ENCODE data around the gene IMMP2L.
"Not testable (repeated sequence)": the region's sequence is repeated elsewhere in the genome, so short reads cannot be mapped to it uniquely, and the experiment has no call there.

The IMMP2L gene

DNA sequence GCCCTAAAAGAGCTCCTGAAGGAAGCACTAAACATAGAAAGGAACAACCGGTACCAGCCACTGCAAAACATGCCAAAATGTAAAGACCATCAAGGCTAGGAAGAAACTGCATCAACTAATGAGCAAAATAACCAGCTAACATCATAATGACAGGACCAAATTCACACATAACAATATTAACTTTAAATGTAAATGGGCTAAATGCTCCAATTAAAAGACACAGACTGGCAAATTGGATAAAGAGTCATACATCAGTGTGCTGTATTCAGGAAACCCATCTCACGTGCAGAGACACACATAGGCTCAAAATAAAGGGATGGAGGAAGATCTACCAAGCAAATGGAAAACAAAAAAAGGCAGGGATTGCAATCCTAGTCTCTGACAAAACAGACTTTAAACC lies 60.5 kb downstream of the IMMP2L start:
- DNase-seq = not testable (repeated sequence)

DNA sequence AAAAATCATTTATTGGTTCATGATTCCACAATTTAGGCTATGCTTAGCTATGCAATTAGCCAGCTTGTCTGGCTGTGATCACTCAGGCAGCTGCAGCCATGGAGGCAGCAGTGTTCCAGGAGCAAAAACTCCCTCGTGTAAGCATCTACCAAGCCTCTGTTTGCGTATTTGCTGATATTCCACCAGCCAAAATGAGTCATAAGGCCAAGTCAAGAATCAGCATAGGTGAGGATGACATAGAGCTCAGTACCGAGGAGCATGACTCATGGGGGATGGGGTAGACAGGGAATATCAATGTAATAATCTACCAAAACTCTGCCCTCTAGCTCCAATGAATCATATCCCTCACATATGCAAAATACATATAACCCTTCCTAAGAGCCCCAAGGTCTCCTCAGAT lies 63.3 kb downstream of the IMMP2L start:
- no peak for DNase-seq

DNA sequence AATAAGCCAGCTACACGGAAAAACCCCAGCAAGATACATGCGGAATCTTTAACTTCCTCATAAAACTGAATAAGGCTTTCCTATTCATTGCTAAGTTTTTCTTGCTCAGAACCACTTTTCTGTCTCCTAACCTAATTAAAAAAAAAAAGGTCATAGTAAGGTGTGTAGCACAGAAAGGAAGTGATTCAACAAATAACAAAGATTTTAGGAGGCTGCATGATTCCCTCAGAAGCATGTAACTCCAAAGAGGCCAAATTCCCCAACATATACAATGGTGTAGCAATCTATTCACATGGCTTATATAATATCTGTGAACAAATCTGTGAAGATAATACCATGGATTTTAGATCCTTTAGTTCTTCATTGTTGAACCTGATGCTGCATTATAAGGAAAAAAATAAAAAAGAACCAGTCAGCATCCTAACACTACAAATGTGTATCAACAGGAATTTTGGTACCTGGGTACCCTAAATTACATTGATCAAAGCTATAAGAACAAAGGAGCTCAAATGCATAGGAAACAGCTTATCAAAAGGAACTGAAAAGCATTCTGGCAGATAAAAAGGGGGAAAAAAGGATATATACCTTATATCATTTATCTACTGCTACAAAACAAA lies 63.8 kb downstream of the IMMP2L start:
- DNase-seq = no peak

DNA sequence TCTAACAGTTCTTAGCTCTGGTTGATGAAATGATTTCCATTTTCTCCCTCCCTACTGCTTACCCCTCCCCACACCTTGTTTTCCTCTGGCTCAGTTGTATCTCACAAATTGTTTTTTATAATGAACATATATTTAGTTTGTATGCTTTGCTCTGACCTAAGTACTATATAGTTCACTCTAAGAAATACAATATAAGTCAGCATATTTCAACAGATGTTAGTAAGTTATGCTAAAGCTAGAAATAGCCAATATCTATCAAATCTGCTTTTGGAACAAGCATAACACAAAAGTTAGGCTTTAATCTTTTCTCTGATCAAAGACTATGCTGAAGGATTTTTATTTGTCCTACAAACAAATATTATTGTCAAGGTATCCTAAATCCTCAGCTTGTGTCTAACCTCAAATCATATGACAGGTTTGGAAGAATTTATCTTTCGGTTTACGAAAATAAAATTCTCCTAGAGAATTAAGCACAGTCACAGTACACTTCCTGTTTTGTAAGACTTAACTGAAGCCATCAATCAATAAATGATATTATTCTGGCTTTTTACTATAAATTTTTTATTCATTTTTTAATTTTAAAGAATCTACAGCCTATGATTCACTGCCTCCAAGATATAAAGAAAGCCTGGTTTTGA lies 67.0 kb downstream of the IMMP2L start:
- DNase-seq = no peak

DNA sequence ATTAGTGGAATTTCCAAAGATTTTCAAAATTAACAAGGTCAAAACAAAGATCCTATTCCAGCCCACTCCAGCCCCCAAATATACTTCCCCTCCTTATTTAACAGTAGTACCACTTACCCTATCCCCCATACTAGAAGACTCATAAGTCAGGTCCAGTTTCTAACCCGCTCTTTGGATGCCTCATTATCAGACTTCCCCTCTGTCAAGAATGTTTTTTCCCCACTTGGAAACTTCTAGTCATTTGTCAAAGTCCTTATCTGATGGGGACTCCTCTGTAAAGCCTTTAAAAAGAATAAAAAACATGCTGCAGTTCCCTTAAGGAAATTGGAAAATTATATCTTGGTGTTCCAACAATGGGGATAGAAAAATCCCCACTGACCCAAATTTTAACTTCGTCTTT lies 70.1 kb downstream of the IMMP2L start:
- DNase-seq = no peak

DNA sequence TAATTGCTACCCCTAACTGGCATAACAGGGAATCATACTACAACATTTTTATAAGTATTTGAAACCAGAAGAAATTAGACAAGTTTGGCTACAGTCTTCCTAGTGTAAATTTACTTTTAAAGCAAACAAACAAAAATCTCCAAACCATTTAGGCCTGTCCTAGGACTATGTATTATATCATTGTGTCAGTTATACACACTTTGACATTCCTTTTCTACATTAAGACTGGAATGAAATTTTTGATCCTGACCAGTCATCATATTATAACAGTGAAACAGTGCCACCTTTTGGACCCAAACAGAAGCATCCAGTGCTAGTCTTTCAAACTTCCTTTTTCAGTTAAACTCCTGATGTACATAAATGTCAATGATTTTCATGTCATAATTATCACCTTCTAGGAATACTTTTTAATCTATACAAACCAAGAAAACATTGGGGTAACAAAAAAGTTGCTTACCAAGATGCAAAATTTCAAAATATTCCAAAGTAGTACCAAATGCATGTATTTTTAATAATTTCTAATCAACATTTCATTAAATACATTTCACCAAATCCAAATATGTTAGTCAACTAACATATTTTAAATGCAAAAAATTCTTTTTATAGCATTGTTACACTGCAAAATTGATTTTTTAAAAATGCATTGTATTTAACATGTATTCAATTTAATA lies 75.7 kb downstream of the IMMP2L start:
- DNase-seq = no peak

DNA sequence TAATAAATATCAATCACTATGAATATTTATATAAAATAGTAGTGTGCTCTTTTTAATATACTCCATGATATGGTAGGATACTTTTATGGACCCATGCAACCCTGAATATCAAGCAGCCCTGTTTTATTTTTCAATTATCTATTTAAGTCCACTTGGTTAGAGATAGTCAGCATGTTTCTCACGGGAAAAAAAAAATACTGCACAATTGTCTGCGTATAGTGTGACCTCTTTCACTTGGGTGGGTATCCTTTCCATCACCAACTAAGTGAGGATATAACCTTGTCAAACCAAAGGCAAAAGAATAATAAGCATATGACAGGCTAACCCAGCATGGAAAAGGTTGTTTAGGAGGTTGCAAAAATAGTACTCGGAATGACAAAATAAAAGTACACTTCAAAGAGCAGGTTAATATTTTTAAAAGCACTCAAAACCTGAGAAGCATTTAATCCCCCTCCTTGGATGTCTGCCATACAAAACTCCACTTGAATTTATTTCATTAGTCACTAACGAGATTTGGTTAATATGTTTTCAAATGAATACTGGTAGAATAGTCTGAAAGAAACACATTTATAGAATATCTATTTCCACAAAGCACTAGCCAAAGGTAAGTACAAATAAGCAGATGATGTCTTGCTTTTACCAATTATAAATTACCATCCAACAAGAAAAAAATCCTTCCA lies 76.5 kb downstream of the IMMP2L start:
- DNase-seq = no peak

DNA sequence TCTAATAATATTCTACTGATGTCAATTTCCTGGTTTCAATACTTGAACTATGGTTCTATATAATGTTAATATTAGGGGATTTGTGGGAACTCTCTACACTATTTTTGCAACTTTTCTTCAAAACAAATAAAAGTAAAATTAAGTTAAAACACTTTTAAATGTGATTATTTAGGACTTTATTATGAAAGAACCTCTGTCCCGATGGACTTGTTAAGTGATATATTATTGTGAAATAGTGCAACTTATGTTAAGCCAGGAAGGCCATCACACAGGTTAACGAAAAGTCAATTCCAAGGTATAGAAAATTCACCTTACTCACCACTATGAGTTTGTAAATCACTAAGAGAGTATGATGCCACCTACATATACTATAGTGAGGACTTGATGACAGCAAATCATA lies 79.2 kb downstream of the IMMP2L start:
- DNase-seq = no peak

DNA sequence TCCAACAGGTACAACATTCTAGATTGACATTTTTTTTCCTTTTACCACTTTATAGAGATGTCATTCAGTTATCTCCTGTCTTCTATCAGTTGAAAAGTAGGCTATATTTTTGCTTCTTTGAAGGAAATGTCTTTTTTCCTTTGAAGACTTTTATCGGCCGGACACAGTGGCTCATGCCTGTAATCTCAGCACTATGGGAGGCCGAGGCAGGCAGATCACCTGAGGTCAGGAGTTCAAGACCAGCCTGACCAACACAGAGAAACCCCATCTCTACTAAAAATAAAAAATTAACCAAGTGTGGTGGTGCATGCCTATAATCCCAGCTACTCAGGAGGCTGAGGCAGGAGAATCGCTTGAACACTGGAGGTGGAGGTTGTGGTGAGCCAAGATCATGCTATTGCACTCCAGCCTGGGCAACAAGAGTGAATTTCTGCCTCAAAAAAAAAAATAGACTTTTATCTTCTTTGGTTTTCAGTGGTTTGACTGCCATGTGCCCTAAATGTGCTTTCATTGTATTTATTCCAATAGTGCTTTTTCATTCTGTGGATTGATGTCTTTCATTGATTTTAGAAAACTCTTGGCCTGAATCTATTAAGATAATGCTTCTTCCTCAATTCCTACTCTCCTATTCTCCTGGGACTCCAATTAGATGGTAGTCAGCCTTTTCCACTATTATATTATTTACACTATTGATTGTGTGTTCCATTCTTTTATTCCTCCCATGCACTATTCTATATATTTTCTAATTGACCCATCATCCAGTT lies 84.6 kb downstream of the IMMP2L start:
- no peak for DNase-seq

DNA sequence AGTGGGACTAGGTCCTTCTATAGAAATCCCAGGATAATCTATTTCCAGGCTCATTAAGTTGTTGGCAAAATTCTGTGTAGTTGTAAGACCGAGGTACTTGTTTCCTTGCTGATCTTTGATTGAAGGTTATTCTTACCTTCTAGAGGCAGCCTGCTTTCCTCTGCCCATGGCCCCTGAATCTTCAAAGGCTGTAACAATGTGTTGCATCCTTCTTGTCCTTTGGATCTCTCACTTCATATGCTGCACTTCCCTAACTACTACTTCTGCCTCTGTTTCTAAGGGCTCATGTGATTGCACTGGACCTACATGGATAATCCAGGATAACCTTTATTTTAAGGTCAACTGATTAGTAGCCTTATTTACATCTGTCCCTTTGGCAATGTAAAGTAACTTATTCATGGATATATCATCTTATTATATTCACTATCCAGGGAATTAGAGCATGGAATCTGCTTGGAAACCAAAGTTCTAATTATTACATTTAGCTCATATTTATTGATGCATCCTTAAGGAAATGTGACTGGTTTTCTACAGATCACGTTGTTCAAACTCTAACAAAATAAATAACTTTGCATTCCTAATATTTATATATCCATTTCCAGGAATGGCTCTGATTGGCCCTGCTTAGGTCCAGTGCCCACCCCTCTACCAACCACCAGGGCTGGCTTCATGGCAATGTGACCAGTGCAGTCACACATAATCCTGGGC lies 85.6 kb downstream of the IMMP2L start:
- DNase-seq = no peak

DNA sequence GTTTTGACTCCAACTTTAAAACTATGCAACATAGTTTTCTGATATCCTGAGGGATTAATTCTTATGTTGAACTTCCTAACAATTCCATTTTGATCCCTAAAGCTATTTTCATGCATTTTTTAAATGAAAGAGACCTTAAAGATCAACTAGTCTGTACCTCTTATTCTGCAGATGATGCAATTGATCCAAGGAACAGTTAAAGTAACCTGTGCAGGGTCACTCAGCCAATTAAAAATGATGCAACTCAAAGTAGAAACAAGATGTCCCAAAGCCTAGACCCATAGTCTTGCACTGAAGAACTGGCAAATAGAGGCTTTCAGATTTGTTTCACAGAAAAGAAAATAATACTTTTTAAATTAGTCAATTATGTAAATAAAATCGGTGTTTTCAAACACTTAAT lies 86.3 kb downstream of the IMMP2L start:
- no peak for DNase-seq

DNA sequence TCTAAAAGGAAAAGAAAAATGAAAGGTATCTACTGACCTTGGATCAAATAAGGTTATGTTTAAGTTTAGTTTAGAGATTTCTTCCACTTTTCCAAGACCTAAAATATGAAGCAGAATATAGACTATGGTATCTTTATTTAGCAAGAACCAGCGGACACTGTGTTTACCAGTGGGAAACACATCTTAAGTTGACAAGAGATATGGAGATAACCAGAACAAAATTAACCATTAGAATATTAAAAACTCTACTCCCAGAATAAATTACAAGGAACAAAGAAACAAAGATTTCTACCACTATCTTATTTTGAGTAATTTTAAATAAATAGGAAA lies 86.9 kb downstream of the IMMP2L start:
- no peak for DNase-seq

DNA sequence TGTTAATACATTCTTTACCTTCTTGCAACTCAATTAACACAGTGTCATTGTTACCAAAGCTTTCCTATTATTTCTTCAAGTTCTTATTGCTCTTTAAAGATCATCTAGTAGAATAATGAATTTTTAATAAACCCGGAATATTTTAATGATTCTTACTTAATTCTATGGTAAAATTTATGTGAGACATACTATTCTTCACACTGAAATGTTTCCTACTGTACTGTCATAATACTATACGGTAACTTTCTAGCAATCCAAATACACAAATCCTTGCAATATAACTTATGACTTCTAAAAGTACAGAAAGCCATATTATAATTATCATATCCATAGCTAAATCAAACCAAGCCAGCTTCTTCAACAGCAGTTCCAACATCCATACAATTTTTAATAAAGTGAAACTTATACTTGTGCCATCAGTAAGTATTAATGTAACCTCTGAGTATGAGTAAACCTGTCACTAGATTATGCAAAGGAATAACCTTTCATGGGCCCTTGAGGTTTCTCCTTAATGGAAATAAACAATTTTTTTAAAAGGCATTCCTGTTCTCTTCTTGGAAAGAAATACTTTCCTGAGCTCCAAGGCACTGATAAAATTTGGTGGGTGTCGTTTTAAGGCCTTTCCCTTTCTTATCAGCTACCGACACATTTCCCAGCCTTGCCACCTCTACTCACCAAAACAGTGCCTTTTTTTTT lies 87.4 kb downstream of the IMMP2L start:
- DNase-seq = no peak

DNA sequence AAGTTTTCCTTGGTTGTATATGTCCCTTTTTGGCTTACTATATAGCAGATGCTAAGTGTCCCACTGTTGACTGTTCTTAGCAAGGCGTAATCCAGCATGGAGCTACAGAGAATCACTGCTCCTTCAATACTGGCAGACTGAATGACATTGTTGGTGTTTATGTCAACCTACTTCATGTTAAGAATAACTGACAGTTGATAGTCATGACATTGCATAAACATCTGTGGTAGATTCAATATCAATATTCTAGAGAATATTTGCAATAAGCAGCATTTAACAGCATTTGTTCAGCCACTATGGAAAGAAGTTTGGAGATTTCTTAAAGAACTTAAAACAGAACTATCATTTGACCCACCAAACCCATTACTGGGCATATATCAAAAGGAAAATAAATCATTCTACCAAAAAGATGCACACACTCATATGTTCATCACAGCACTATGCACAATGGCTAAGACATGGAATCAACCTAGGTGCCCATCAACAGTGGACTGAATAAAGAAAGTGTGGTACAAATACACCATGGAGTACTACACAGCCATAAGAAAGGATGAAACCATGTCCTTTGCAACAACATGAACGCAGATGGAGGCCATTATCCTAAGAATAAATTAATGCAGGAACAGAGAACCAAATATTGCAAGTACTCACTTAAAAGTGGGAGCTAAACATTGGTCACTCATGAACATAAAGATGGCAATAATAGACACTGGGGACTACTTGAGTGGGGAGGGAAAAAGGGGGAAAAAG lies 88.7 kb downstream of the IMMP2L start:
- DNase-seq = no peak

DNA sequence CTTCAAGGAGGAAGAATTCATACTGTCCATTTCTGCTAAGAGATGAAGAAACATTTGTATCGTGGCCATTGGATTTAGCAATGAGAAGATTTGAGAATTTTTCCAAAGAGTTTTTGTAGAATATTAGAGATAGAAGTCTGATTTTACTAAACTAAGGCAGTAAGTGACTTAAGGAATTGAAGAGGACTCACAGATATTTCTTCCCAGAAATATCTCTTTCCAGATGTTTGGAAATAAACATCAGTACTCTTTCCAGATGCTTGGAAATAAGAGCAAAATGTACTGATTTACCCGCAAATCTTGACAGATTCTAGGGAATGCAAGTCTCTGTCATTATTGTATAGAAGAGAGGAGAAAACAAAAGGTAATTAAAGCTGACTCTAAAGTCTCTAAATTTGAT lies 91.3 kb downstream of the IMMP2L start:
- no peak for DNase-seq

DNA sequence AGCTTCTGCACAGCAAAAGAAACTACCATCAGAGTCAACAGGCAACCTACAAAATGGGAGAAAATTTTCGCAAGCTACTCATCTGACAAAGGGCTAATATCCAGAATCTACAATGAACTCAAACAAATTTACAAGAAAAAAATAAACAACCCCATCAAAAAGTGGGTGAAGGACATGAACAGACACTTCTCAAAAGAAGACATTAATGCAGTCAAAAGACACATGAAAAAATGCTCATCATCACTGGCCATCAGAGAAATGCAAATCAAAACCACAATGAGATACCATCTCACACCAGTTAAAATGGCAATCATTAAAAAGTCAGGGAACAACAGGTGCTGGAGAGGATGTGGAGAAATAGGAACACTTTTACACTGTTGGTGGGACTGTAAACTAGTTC lies 92.4 kb downstream of the IMMP2L start:
- DNase-seq = not testable (repeated sequence)

DNA sequence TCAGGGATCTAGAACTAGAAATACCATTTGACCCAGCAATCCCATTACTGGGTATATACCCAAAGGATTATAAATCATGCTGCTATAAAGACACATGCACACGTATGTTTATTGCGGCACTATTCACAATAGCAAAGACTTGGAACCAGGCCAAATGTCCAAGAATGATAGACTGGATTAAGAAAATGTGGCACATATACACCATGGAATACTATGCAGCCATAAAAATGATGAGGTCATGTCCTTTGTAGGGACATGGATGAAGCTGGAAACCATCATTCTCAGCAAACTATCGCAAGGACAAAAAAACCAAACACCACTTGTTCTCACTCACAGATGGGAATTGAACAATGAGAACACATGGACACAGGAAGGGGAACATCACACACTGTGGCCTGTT lies 96.5 kb downstream of the IMMP2L start:
- not testable (repeated sequence) for DNase-seq

DNA sequence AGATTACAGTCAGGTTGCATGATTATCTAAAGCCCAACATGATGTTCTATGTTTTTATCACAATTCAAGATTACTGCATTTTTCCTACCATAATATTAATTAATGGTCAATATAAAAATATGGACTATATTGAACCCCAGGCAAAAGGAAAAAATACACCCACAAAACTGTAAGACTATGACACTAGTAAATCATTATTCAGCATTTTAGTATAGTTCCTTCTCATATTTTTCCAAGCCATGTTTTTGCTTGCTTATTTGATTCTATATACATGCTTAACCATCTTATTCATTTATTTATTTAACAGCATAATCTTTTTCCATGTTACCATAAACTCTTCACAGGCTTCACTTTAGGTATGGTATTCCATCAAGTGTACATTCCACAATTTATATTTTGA lies 101.6 kb downstream of the IMMP2L start:
- no peak for DNase-seq

DNA sequence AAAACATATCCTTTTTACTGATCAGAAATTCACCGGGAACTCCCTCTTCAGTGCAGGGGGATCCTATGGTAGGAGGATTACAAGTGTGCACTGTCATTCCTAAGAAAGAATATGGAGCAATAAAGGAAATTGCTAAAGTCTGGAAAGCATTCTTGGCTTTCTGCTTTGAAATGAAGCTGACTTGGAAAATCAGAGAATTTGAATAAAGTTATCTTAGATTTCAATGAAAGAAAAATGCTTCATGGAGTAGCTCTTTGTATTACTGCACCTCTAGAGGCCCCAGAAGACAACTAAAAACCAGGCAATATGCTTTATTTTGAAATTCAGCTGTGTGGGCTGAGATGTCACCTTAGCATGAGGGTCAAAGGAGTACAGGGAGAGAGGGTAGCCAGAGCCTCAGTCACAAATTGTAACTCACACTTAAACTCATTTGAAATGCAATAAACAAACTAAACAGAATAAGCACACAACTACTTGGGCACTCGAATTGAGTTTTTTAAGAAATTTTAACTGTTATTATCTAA lies 102.5 kb downstream of the IMMP2L start:
- no peak for DNase-seq

DNA sequence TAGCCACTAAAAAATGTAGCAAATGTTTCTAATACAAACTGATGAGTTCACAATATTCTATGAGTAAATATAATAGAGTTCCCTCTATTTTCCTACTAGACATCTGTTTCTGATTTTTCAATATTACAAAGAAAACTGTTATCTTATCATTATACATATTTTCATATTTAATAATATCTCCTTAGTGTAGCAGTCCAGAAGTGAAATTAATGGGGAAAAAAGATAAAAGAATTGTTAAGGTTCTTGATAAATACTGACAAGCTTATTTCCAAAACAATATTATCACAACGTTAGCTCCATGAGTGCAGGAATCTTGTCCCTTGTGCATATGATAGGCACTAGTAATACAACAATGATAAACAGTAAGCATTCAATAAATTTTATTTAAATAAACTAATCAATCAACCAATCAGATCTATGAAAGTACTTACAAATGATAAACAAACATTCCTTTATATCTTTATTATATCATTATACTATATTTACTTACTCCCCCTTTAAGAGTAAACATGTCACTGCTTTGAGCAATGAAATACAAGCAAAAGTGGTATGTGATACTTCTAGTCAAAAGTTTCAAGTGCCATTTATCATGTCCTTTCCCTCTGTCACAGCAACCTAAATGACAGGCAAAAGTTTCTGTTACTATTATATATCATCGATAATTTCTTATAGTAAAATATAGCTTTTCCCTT lies 103.1 kb downstream of the IMMP2L start:
- no peak for DNase-seq

Measured in activated CD4-positive, CD25-positive, alpha-beta regulatory T cell (primary cell).